SKM-1 treated with dmso at 0.1 percent for 144 hours (cell line): ENCODE measurements around the gene MAT2A.
"Not testable (repeated sequence)": the region's sequence is repeated elsewhere in the genome, so short reads cannot be mapped to it uniquely, and the experiment has no call there.

Source experiments
- DNase-seq: peaks from one replicate; lab custom pipeline; 2025; ENCODE audit not compliant: unreplicated experiment; lab: John Stamatoyannopoulos, UW

The MAT2A gene

GRCh38 chr2:85523903-85524335 lies 15.0 kb upstream of the MAT2A start:
- no peak for DNase-seq

DNA sequence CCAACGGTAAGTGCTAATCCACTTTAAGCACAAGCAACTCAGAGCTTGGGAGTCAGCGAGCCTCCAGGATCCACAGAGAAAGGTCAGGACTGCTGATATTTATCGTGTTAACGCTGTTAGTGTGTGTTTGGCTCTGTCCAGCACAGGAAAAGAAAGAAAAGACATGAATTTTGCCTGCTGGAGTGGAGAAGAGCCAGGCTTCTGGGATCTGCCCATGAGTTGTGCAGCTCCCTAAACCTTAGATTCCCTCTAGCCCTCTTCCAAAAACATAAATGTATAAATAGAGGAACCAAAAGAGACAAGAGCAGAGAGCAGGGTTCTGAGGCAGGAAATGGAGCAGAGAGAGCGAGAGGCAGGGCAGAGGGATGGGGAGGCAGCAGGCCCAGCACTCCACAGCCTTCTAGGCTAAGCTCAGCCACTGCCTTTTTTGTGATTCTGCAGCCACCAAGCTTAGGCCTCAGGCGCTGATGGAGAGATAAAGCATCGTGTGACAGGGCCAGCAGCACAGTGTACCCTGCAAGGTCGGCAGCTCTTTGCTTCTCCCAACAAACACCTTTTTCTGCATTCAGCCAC lies 14.5 kb upstream of the MAT2A start:
- peak; percentile 62 for DNase-seq

DNA sequence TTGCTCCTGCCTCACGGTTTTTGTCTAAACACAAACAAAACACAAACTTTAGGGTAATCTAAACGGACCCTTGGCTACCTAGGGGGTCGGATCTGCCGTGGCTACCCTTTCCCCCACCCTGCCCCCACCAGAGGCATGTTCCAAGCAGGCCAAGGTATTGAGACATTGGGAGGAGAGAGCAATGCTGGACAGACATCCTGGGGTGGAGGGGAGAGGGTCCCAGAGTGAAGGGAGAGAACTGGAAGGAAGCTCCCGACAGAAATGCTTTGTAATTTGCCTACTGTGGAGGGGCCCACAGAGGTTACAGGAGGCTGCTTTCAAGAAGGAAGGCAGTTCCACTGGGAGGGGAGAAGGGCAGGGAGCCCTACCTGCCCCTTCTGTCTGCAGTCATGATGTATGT lies 13.9 kb upstream of the MAT2A start:
- DNase-seq, result no peak

DNA sequence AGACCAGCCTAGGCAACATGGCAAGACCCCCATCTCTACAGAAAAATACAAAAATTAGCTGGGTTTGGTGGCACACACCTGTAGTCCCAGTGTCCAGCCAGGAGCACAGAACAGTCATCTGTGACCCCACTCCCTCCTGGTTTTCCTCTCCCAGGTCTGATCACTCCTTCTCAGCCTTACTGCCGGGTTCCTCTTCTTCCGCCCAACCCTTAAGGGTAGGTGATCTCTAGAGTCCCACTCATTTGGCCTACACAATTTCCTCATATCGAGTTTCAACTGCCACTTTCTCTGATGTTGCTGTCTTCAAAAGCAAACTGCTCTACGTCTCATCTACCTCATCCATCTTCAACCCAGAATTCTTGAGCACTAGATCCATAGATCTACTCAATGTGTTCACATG lies 13.4 kb upstream of the MAT2A start:
- DNase-seq, result peak; percentile 35

- no peak for DNase-seq
Measured at GRCh38 chr2:85527787-85528186, 11.2 kb upstream of the MAT2A start.

GRCh38 chr2:85528355-85528754 lies 10.6 kb upstream of the MAT2A start:
- DNase-seq, result no peak

DNA sequence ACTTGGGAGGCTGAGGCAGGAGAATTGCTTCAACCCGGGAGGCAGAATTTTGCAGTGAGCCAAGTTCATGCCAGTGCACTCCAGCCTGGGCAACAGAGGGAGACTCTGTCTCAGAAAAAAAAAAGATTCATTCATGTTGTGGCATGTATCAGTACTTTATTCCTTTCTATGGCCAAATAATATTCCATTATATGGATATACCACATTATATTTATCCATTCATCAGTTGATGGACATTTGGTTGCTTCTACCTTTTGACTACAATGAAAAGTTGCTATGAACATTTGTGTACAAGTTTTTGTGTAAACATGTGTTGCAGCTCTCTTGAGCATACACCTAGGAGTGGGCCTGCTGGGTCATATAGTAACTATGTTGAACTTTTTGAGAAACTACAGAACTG lies 9.2 kb upstream of the MAT2A start:
- DNase-seq, result no peak

- no peak for DNase-seq
Measured at GRCh38 chr2:85531589-85531988, 7.4 kb upstream of the MAT2A start.

DNA sequence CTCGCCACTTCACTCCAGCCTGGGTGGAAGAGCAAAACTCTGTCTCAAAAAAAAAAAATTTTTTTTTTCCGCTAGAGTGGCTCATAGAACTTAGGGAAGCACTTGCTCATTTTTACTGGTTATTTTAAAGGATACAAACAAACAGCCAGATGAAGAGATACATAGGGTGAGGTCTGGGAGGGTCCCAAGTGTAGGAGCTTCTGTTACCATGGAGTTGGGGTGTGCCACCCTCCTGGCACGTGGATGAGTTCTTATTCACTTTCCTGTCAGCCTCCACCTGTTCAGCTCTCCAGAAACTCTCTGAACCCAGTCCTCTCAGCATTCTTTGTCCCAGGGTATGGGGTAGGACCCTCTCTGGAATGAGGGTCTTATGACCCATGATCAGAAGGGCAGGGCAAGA lies 4.9 kb upstream of the MAT2A start:
- DNase-seq, result no peak

DNA sequence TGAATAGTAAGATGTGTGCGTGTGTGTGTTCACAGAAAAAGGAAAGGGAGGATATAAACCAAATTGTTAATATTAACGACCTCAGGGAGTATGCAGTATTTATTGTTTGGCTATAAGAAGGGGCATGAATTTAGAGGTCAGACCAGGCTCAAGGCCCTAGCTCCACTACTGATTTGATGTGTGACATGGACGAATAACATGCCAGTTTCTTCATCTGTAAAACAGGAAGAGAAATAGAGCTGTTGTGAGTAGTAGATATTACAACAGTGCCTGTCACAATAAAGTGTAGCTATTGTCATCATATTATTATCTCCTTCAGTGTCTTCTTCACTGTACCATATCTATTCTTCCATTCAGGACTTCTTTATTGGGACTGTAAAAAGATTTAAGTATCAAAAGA lies 4.1 kb upstream of the MAT2A start:
- peak; percentile 58 for DNase-seq

DNA sequence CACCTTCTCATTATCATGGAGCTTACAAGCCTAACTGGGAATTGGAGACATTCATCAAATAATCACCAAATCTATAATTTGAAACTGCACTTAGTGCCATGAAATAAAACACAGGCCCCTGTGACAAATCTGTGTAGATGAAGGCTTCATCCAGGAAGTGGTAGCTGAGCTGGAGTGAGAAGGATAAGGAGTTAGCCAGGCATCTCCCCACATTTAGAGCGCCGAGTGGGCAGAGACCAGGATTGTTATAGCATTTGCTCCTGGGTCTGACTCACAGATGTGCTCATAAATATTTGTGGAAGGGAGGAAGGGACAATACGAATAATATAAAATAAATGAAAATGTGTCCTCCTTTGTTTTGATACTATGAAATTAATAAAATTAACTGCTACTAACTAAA lies 2.5 kb upstream of the MAT2A start:
- no peak for DNase-seq

DNA sequence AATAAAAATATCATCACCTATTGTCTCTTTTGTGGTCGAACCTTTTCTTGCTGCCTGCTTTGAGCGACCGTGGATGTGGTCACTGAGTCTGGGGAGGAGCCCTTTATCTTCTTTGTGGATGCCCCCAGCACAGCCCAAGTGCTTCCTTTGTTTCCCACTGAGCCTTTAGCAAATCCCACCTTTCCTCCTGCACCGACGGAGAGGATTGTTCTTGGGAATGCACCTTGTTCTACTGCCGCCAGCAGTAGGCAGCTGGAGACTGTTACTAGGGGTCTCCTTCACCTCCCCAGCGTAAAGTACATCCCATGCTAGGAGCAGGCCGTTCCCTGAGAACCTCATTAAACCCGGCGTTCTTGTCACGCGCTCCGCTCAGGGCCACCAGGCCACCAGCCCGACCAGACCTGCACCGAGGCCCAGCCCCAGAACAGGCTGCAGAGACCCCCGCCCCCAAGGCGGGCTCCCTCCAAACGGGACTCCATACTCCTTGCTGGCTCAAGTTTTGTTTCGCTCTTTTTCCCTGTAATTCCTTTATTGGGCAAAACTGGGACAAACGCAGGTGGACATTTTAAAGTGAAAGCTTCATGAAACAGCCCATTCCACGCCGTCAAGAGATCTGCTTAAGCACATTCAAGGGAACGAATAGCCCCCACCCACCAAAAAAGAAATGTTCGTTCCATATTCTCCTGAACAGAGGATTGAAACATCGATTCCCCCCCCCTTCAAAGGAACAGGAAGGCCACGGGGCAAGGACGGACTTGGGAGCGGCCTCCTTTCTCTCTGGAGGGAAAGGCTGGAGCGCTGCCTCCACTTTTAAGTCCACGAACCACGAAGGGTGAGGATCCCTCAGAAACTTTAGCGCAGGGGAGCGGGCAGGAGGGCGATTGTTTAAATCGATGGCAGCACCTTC lies 1.1 kb upstream of the MAT2A start:
- DNase-seq, result peak; percentile 35

- peak; percentile 73 for DNase-seq
Measured at GRCh38 chr2:85539361-85540132, 579 bp downstream of the MAT2A start.

DNA sequence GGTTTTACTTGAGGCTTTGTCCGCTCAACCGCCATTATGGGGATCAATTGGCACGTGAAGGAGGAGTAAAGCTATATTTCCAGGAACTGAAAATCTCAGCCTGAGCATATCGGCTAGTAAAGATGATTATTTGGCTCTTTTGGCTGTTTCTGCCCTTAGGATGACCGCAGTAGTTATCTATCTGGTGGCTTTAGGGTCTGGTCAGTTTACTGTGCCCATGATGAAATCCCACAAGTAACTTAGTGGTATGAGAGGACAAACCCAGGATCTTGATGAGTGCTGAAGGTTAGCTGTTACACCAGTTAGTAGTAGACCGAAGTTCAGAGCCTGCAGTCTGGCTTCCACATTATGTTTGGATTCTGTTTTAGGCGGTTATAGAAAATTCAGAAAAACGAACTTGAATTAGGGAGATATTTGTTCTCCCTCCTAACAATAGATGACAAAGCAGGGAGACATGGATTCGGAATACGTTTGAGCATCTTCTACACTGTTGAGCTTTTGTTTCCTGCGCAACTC lies 1.2 kb downstream of the MAT2A start:
- peak; percentile 65 for DNase-seq

DNA sequence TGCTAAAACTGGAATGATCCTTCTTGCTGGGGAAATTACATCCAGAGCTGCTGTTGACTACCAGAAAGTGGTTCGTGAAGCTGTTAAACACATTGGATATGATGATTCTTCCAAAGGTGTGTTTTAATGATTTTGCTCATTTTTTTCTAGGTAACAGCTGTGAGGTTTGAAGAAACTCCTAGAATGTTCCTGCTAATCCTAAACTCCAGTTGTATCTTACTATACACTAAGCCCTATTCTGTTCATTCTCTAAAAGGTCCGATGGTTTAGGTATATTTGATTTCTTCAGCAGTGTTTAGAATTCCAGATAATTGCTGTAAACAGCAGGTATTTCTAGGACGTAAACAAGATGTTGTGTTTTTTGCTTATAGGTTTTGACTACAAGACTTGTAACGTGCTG lies 2.3 kb downstream of the MAT2A start:
- DNase-seq, result no peak

GRCh38 chr2:85541753-85542457 lies 2.9 kb downstream of the MAT2A start:
- DNase-seq, result no peak

DNA sequence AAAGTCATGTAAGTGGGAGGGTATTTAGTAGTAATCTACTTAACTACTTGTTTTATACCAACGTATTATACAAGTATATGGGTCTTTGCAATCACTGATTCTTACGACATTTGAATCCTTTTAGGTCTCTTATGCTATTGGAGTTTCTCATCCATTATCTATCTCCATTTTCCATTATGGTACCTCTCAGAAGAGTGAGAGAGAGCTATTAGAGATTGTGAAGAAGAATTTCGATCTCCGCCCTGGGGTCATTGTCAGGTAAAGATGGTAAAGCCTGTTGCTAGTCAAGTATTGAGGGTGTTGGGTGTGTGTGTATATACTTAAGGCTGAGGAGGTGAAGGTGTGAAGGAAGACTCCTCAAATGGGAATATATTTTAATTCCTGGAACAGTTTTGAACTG lies 3.8 kb downstream of the MAT2A start:
- DNase-seq, result no peak

DNA sequence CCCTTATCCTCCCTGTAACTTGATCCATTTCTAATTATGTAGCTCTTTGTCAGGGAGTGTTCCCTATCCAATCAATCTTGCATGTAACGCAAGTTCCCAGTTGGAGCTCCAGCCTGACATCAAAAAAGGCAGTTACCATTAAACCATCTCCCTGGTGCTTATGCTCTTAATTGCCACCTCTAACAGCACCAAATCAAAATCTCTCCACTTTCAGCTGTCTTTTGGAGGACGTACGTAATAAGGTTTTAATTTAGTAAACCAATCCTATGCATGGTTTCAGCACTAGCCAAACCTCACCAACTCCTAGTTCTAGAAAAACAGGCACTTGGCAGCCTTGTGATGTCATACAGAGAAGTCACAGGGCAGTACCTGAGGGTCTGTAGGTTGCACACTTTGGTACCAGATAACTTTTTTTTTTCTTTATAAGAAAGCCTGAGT lies 5.3 kb downstream of the MAT2A start:
- DNase-seq, result not testable (repeated sequence)

- not testable (repeated sequence) for DNase-seq
Measured at GRCh38 chr2:85544915-85545779, 6.2 kb downstream of the MAT2A start.

DNA sequence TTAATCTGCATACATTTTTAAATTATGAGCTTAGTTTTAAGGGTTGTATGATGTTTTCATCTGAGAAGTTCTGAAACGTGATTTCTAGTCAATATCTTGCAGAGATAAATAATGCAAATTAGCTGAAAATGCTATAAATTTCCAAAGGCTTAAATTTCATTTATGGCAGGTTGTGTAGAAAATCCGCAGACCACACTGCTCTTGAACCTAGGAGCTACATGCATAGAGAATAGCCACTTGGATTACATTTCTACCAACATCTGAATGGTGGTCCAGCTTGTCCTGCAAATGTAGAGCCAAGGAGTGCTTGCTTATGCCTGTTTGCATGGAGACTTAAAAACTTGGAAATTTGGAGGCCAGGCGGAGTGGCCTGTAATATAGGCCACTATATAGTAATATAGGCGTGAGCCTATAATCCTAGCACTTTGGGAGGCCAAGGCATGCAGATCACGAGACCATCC lies 6.8 kb downstream of the MAT2A start:
- no peak for DNase-seq
